Mucosa of stomach (tissue), 1 donor: ENCODE data around the gene UBL5.

Experiments used
- H3K27me3 ChIP-seq: one replicate; pipeline ENCODE4 v1.7.0; 2013; ENCODE audit warnings: mild to moderate bottlenecking, low read length; ENCODE audit not compliant: control insufficient read depth, insufficient read depth
- H3K36me3 ChIP-seq: one replicate; pipeline ENCODE4 v1.7.0; 2013; ENCODE audit warnings: low read length; ENCODE audit not compliant: control insufficient read depth, insufficient read depth
- H3K4me1 ChIP-seq: one replicate; pipeline ENCODE4 v1.7.0; 2013; ENCODE audit warnings: mild to moderate bottlenecking, low read length; ENCODE audit not compliant: control insufficient read depth, insufficient read depth
- H3K4me3 ChIP-seq: one replicate; pipeline ENCODE4 v1.7.0; 2013; ENCODE audit warnings: low read length
- H3K9ac ChIP-seq: one replicate; pipeline ENCODE4 v1.7.0; 2013; ENCODE audit warnings: mild to moderate bottlenecking, low read length, moderate library complexity
- H3K9me3 ChIP-seq: one replicate; pipeline ENCODE4 v1.7.0; 2013; ENCODE audit warnings: mild to moderate bottlenecking, low read length, moderate library complexity; ENCODE audit not compliant: control insufficient read depth
- donor health status: Pancreatic carcinoma.

Gene UBL5

GRCh38 chr19:9847087-9847671 is 19.5 kb downstream of the UBL5 start:
- no peaks in the 10 kb centered on the region for H3K9me3 ChIP-seq
- H3K27me3 ChIP-seq, result no peaks in the 10 kb centered on the region
- H3K4me1 ChIP-seq, result no peaks in the 10 kb centered on the region
- H3K4me3 ChIP-seq, result no peak overlapping the region
- no peak overlapping the region for H3K9ac ChIP-seq
- H3K36me3 ChIP-seq, result peaks cover 7% of the 10 kb centered on the region

GRCh38 chr19:9848060-9848459 is 20.3 kb downstream of the UBL5 start:
- no peaks in the 10 kb centered on the region for H3K27me3 ChIP-seq
- no peaks in the 10 kb centered on the region for H3K9me3 ChIP-seq
- H3K36me3 ChIP-seq, result peaks cover 6% of the 10 kb centered on the region
- H3K9ac ChIP-seq, result no peak overlapping the region
- no peaks in the 10 kb centered on the region for H3K4me1 ChIP-seq
- H3K4me3 ChIP-seq, result no peak overlapping the region

DNA sequence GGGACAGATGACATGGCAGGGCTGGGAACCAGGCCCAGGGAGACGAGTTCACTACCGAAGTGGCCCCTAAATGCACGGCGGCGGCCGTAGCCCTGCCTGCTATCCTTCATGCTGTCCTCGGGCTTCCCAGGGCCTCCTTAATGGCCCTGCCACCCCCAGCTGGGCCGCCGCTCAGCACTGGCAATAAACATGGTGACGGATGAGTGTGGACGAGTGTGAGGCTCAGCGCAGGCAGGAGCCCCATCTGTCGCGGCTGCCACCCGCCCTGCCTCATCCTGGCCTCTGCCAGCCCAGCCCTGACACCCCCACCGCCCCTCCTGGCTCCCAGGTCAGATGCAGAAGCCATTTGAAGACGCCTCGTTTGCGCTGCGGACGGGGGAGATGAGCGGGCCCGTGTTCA is 21.0 kb downstream of the UBL5 start:
- H3K27me3 ChIP-seq, result no peaks in the 10 kb centered on the region
- H3K9ac ChIP-seq, result no peak overlapping the region
- H3K36me3 ChIP-seq, result no peaks in the 10 kb centered on the region
- no peak overlapping the region for H3K4me3 ChIP-seq
- H3K9me3 ChIP-seq, result no peaks in the 10 kb centered on the region
- H3K4me1 ChIP-seq, result no peaks in the 10 kb centered on the region

DNA sequence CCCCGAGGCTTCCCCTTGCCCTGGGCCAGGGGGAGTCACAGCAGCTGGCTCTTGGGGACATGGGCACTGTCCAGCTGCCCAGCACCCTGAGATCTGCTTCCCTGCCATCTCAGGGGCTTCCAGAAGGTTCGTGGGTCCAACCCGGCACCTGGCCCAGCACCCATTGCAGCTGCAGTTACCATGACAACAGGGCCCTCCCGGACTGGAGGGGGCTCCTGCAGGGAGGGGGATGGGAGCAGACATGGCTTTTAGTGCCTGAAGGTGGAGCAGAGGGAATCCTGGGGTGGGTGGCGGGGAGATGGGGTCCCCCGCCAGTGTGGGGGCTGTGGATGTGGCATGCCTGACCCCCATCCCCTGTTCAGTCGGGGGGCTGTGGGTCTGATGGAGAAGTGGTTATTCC is 22.1 kb downstream of the UBL5 start:
- H3K36me3 ChIP-seq, result no peaks in the 10 kb centered on the region
- no peaks in the 10 kb centered on the region for H3K27me3 ChIP-seq
- H3K9ac ChIP-seq, result no peak overlapping the region

GRCh38 chr19:9850235-9850959 is 22.7 kb downstream of the UBL5 start:
- Histone ChIP-seq H3K9ac (no peak overlapping the region), H3K9me3 (no peaks in the 10 kb centered on the region), H3K4me1 (no peaks in the 10 kb centered on the region), H3K27me3 (no peaks in the 10 kb centered on the region), H3K36me3 (no peaks in the 10 kb centered on the region), H3K4me3 (no peak overlapping the region)

More for the DNA sequence above, 22.1 kb downstream of the UBL5 start:
- Histone ChIP-seq H3K4me1 (no peaks in the 10 kb centered on the region), H3K9me3 (no peaks in the 10 kb centered on the region), H3K4me3 (no peak overlapping the region)

DNA sequence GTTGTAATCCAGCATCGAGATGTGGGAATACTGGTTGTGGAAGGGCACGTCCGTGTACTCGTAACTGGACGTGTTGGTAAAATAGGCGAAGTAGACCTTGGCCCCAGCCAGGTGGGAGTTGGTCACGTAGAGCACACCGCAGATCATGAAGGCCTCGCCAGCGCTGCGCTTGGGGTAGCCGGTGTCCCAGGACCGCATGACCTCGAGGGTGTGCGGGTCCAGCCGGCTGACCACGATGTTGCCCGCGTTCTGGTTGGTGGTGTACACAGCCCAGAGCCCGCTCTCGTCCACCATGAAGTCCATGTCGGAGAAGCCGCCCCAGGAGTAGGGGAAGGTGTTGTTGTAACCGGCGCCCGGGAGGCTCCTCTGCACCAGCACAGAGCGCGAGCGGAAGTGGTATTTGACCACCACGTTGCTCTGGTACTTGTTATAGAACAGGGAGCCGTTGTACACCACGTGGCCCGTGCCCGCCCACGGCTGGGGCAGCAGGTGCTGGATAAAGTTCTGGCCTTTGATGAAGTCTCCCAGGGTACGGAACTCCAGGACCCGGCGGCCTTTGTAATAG is 26.6 kb downstream of the UBL5 start:
- Histone ChIP-seq H3K27me3 (no peaks in the 10 kb centered on the region), H3K9me3 (no peaks in the 10 kb centered on the region), H3K36me3 (no peaks in the 10 kb centered on the region), H3K9ac (no peak overlapping the region), H3K4me1 (no peaks in the 10 kb centered on the region), H3K4me3 (no peak overlapping the region)

DNA sequence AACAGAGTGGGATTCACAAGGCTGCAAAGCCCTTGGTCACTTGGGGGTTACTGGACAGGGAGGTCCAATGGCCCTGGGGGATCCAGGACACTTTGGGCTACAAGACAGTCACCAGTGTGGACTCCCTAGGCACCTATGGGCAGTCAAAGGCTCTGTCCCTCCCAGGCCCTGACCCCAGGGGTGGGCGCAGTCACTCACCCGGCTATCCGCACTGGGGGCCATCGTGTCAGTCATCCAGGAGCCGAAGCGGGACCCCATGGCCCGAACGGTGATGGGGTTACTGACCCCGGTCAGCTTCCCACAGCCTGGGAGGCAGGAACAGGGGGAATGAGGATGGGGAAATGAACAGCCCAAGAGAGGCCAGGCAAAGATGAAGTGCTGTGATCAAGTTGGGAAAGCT is 28.9 kb downstream of the UBL5 start:
- Histone ChIP-seq H3K9me3 (no peaks in the 10 kb centered on the region), H3K4me1 (no peaks in the 10 kb centered on the region), H3K36me3 (no peaks in the 10 kb centered on the region), H3K9ac (no peak overlapping the region), H3K27me3 (no peaks in the 10 kb centered on the region), H3K4me3 (no peak overlapping the region)

GRCh38 chr19:9857076-9857721 is 29.5 kb downstream of the UBL5 start:
- Histone ChIP-seq H3K9me3 (no peaks in the 10 kb centered on the region), H3K4me3 (no peak overlapping the region), H3K36me3 (no peaks in the 10 kb centered on the region), H3K9ac (no peak overlapping the region), H3K4me1 (no peaks in the 10 kb centered on the region), H3K27me3 (no peaks in the 10 kb centered on the region)

- no peaks in the 10 kb centered on the region for H3K27me3 ChIP-seq
- H3K4me1 ChIP-seq, result no peaks in the 10 kb centered on the region
- H3K4me3 ChIP-seq, result no peak overlapping the region
- H3K9ac ChIP-seq, result no peak overlapping the region
- no peaks in the 10 kb centered on the region for H3K9me3 ChIP-seq
- no peaks in the 10 kb centered on the region for H3K36me3 ChIP-seq
These were observed 30.4 kb downstream of the UBL5 start for GRCh38 chr19:9857920-9858746.

- Histone ChIP-seq H3K9ac (no peak overlapping the region), H3K9me3 (no peaks in the 10 kb centered on the region), H3K4me3 (no peak overlapping the region), H3K27me3 (no peaks in the 10 kb centered on the region), H3K36me3 (no peaks in the 10 kb centered on the region), H3K4me1 (no peaks in the 10 kb centered on the region)
These were observed 31.0 kb downstream of the UBL5 start for GRCh38 chr19:9858766-9859165.

DNA sequence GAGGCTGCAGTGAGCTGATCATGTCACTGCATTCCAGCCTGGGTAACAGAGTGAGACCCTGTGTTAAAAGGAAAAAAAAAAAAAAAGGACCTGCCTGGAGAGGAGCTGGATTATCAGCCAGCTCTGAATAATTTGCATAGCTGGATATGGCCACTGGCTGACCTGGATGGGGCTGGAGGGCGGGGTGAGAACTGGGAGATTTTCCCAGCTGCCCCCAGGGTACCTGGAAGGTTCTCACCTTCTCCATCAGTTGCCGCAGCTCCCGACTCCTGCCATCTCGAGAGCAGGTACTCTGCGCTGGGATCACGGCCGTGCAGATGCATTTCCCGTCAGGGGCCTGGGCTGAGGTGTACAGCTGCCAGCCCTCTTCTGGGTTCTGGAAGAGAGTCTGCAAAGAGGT is 32.7 kb downstream of the UBL5 start:
- no peaks in the 10 kb centered on the region for H3K27me3 ChIP-seq
- no peak overlapping the region for H3K9ac ChIP-seq
- H3K9me3 ChIP-seq, result no peaks in the 10 kb centered on the region
- H3K36me3 ChIP-seq, result no peaks in the 10 kb centered on the region
- no peaks in the 10 kb centered on the region for H3K4me1 ChIP-seq
- H3K4me3 ChIP-seq, result no peak overlapping the region
